ENCODE results near the gene SMYD1.

Gene SMYD1

DNA sequence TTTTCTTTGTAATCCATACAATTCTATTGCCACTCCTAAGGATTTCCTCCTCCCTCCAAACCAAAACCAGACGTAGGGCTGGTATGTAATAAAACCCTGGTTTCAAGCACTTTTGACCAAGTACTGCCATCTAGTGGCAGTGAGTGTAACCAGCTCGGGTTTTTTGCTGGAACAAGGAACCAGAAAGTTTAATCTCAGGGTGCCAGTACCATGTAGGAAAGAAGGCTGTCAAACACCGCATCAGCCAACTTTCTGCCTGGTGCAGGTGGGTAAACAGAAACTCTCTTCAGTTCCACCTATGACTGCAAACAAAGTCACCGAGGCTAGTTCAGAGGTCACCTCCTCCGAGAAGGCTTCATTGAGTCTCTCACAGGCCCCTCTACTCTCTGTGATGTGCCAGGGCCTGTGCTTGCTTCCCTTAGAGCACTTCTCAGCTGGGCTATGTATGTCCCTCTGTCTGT is 92.4 kb downstream of the SMYD1 start:
- TF ChIP-seq, protein P1, sequence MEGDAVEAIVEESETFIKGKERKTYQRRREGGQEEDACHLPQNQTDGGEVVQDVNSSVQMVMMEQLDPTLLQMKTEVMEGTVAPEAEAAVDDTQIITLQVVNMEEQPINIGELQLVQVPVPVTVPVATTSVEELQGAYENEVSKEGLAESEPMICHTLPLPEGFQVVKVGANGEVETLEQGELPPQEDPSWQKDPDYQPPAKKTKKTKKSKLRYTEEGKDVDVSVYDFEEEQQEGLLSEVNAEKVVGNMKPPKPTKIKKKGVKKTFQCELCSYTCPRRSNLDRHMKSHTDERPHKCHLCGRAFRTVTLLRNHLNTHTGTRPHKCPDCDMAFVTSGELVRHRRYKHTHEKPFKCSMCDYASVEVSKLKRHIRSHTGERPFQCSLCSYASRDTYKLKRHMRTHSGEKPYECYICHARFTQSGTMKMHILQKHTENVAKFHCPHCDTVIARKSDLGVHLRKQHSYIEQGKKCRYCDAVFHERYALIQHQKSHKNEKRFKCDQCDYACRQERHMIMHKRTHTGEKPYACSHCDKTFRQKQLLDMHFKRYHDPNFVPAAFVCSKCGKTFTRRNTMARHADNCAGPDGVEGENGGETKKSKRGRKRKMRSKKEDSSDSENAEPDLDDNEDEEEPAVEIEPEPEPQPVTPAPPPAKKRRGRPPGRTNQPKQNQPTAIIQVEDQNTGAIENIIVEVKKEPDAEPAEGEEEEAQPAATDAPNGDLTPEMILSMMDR (IDR thresholded peaks at IDR 0.05) = peak; percentile 79

DNA sequence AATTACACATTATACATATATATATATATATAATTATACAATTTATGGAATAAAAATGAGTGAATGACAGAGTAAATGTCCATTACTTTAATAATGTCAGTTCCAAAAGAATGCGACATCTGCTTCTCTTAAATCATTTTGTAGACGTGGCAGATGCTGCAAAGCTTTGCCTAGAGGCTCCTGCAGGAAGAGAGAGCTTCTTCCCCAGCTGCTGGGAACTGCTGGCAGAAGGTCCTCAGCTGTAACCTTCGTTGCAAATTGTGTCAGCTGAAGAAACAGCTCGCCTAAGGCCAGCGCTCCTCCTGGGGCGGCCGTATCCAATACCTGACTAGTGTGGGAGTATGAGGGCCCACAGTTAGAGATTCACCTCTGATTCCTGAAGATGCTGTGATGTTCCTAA is 92.9 kb downstream of the SMYD1 start:
- TF ChIP-seq, protein P1 (IDR thresholded peaks at IDR 0.05) = no peak

- TF ChIP-seq, protein P1 (IDR thresholded peaks at IDR 0.05) = no peak
These were observed 94.0 kb downstream of the SMYD1 start for GRCh38 chr2:88161446-88162244.

Measured in LNCAP (cell line).